ENCODE results near the gene CAMTA1.

DNA sequence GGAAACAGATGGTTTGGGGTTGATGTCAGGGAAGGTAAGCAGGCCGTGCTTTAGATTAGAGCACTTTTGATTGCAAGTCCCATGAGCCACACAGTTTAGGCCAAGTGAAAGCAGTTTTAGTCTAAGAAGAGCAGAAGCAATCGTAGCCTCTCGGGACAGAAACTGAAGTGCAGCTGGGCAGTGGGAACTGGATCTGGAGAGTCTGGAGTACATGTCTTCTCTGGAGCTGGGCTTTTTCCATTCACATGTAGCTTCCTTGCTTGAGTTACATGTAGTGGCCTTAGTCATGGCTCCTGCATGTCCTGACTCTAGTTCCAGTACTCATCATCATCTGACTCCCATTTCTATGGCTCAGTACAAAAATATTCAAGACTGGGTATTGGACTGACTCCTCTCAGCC is 16.7 kb downstream of the CAMTA1 start:
- TF ChIP-seq, protein P1, sequence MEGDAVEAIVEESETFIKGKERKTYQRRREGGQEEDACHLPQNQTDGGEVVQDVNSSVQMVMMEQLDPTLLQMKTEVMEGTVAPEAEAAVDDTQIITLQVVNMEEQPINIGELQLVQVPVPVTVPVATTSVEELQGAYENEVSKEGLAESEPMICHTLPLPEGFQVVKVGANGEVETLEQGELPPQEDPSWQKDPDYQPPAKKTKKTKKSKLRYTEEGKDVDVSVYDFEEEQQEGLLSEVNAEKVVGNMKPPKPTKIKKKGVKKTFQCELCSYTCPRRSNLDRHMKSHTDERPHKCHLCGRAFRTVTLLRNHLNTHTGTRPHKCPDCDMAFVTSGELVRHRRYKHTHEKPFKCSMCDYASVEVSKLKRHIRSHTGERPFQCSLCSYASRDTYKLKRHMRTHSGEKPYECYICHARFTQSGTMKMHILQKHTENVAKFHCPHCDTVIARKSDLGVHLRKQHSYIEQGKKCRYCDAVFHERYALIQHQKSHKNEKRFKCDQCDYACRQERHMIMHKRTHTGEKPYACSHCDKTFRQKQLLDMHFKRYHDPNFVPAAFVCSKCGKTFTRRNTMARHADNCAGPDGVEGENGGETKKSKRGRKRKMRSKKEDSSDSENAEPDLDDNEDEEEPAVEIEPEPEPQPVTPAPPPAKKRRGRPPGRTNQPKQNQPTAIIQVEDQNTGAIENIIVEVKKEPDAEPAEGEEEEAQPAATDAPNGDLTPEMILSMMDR (IDR thresholded peaks at IDR 0.05; ENCODE audit: insufficient read depth, low read depth, low read length), result no peak
- TF ChIP-seq EZH2 (IDR thresholded peaks at IDR 0.05; ENCODE audit: insufficient read depth, low read length), result no peak

Measured in astrocyte (in vitro differentiated cells and primary cell).